HepG2 (cell line): ENCODE results near the gene ATP8A1. TPM values are rescaled to one million over a fixed set of nuclear protein-coding genes. Genes with fewer than 3 reads are reported as not detected.

Source experiments
- ATAC-seq: fragments of 200-7000 bp; cut with Tn5 transposase; 3 replicates; pipeline ENCODE4 v1.9.1; 2020; ENCODE audit warnings: mild to moderate bottlenecking, moderate library complexity
- BruUV-seq: library from RNA; stranded (reverse); fragments of 400-500 nt; replicated peaks from 2 replicates; lab custom pipeline; 2021; lab: Mats Ljungman, UMichigan
- CTCF ChIA-PET: fragments of 300-600 bp; formaldehyde crosslinking; extraction: SDS; loops from one replicate; lab custom pipeline; 2021; ENCODE audit warnings: low total read pairs, inconsistent platforms, low intra/inter-chr PET ratio; lab: Yijun Ruan, JAX
- POLR2A ChIA-PET: fragments of 350-600 bp; sonication (Branson Sonifier 250); formaldehyde crosslinking; loops from one replicate; lab custom pipeline; 2020; ENCODE audit warnings: antibody characterized with exemption, inconsistent platforms; lab: Yijun Ruan, JAX
- DNase-seq: peaks from one replicate; pipeline ENCODE4 v3.0.0-alpha.2; 2015; ENCODE audit warnings: low spot score
- FAIRE-seq: peaks from 3 replicates; lab custom pipeline; 2011; peaks lifted over from hg19 to GRCh38; lab: Jason Lieb, UNC
- H2AFZ ChIP-seq: one replicate; pipeline ENCODE4 v1.6.1; 2011; ENCODE audit warnings: low read length, inconsistent platforms
- H3K27ac ChIP-seq: fragments of 300-600 bp; 3 replicates; pipeline ENCODE4 v1.8.0; 2011; ENCODE audit warnings: mixed run types, mild to moderate bottlenecking, mixed read lengths, low read length, inconsistent platforms; ENCODE audit not compliant: insufficient read depth; ENCODE audit errors: extremely low read length
- H3K27me3 ChIP-seq, 2 experiments: fragments of 200-600 bp in 1 of 2; 2 replicates in 1 of 2; 3 replicates in 1 of 2; pipeline versions ENCODE4 v1.6.0 to v1.8.0; 2011; ENCODE audit warnings: low read length in 2 of 2, mild to moderate bottlenecking in 2 of 2, moderate library complexity in 2 of 2, inconsistent platforms in 1 of 2; ENCODE audit not compliant: insufficient read depth in 2 of 2, control insufficient read depth in 1 of 2
- H3K36me3 ChIP-seq, 2 experiments: fragments of 200-600 bp in 1 of 2; replicated peaks in 1 of 2; 2 replicates in 1 of 2; 3 replicates in 1 of 2; pipeline versions ENCODE4 v1.5.1 to v1.8.0; 2011; ENCODE audit warnings: low read length in 2 of 2, inconsistent platforms in 1 of 2; ENCODE audit not compliant: insufficient read depth in 2 of 2, control insufficient read depth in 1 of 2
- H3K4me1 ChIP-seq: 2 replicates; pipeline ENCODE4 v1.5.1; 2012; ENCODE audit warnings: low read length, inconsistent platforms; ENCODE audit not compliant: insufficient read depth
- H3K4me2 ChIP-seq: 2 replicates; pipeline ENCODE4 v1.6.0; 2011; ENCODE audit warnings: low read depth, low read length, inconsistent platforms
- H3K4me3 ChIP-seq, 3 experiments: fragments of 200-600 bp in 1 of 3; sonication (generic), shearing (Covaris generic) in 1 of 3; replicated peaks in 1 of 3; 2 replicates each; pipeline ENCODE4 v1.5.1; 2011 to 2016; ENCODE audit warnings: low read length in 3 of 3, inconsistent platforms in 2 of 3, low read depth in 2 of 3, mild to moderate bottlenecking in 2 of 3, control low read depth in 1 of 3, mixed read lengths in 1 of 3; ENCODE audit not compliant: insufficient read depth in 1 of 3
- H3K79me2 ChIP-seq: one replicate; pipeline ENCODE4 v1.6.1; 2011; ENCODE audit warnings: low read length, inconsistent platforms; ENCODE audit not compliant: insufficient read depth
- H3K9ac ChIP-seq: 2 replicates; pipeline ENCODE4 v1.6.0; 2011; ENCODE audit warnings: mild to moderate bottlenecking, low read depth, low read length, inconsistent platforms; ENCODE audit not compliant: insufficient read depth
- H3K9me3 ChIP-seq: 2 replicates; pipeline ENCODE4 v1.5.1; 2012; ENCODE audit warnings: mild to moderate bottlenecking, low read length
- H4K20me1 ChIP-seq: 2 replicates; pipeline ENCODE4 v1.6.0; 2011; ENCODE audit warnings: inconsistent platforms, mild to moderate bottlenecking, low read length, moderate library complexity; ENCODE audit not compliant: insufficient read depth
- FOXP1 ChIP-seq, 2 experiments: fragments of 450-650 bp in 1 of 2; IDR thresholded peaks; 2 replicates each; pipeline ENCODE4 v1.6.1; 2017 to 2018; ENCODE audit warnings: antibody characterized with exemption in 1 of 2
- GTF2F1 ChIP-seq: fragments of 150-350 bp; IDR thresholded peaks from 2 replicates; pipeline ENCODE4 v1.6.1; 2014; ENCODE audit warnings: low read length
- HNRNPLL ChIP-seq: fragments of 200-400 bp; formaldehyde crosslinking; IDR thresholded peaks from 2 replicates; pipeline ENCODE4 v1.6.1; 2017; ENCODE audit warnings: mild to moderate bottlenecking, low read depth, low read length; ENCODE audit not compliant: poor library complexity, severe bottlenecking
- KLF13 ChIP-seq: sonication (generic); formaldehyde crosslinking; IDR thresholded peaks from 2 replicates; pipeline ENCODE4 v1.4.0; 2020; ENCODE audit warnings: mild to moderate bottlenecking, missing genetic modification reagents
- MYNN ChIP-seq: sonication (generic); formaldehyde crosslinking; IDR thresholded peaks from 2 replicates; pipeline ENCODE4 v1.4.0; 2020; ENCODE audit warnings: mild to moderate bottlenecking, low read depth, missing genetic modification reagents
- SALL1 ChIP-seq: sonication (generic); formaldehyde crosslinking; IDR thresholded peaks from 2 replicates; pipeline ENCODE4 v1.8.0; 2022; ENCODE audit warnings: mild to moderate bottlenecking, missing genetic modification reagents
- SP1 ChIP-seq, 2 experiments: fragments of 450-650 bp in 1 of 2; sonication (generic) in 1 of 2; formaldehyde crosslinking in 1 of 2; IDR thresholded peaks; 2 replicates each; pipeline versions ENCODE4 v1.4.0 to v1.6.1; 2016 to 2020; ENCODE audit warnings: missing genetic modification reagents in 1 of 2
- ZNF136 ChIP-seq: sonication (generic); formaldehyde crosslinking; IDR thresholded peaks from 2 replicates; pipeline ENCODE4 v1.8.1; 2022; ENCODE audit warnings: low read depth, mild to moderate bottlenecking, moderate library complexity, missing genetic modification reagents
- ZNF274 ChIP-seq: sonication (generic); formaldehyde crosslinking; IDR thresholded peaks from 2 replicates; pipeline ENCODE4 v1.5.1; 2020; ENCODE audit warnings: mild to moderate bottlenecking, missing genetic modification reagents
- ZNF33A ChIP-seq: sonication (generic); formaldehyde crosslinking; IDR thresholded peaks from 2 replicates; pipeline ENCODE4 v1.5.1; 2020; ENCODE audit warnings: missing genetic modification reagents, mild to moderate bottlenecking, moderate library complexity, borderline replicate concordance
- ZNF430 ChIP-seq: sonication (generic); formaldehyde crosslinking; IDR thresholded peaks from 2 replicates; pipeline ENCODE4 v1.9.0; 2021; ENCODE audit warnings: mild to moderate bottlenecking, missing genetic modification reagents
- ZNF546 ChIP-seq: sonication (generic); formaldehyde crosslinking; conservative IDR thresholded peaks from 2 replicates; pipeline ENCODE4 v1.8.1; 2023; ENCODE audit warnings: mild to moderate bottlenecking, missing genetic modification reagents
- ZNF674 ChIP-seq: sonication (generic); formaldehyde crosslinking; IDR thresholded peaks from 2 replicates; pipeline ENCODE4 v1.5.0; 2020; ENCODE audit warnings: low read depth, mild to moderate bottlenecking, missing genetic modification reagents
- ZNF749 ChIP-seq: sonication (generic); formaldehyde crosslinking; IDR thresholded peaks from 2 replicates; pipeline ENCODE4 v1.8.0; 2022; ENCODE audit warnings: mild to moderate bottlenecking, missing genetic modification reagents, moderate library complexity, borderline replicate concordance
- ZSCAN21 ChIP-seq: sonication (generic); formaldehyde crosslinking; IDR thresholded peaks from 2 replicates; pipeline ENCODE4 v1.8.0; 2022; ENCODE audit warnings: mild to moderate bottlenecking, missing genetic modification reagents, moderate library complexity, borderline replicate concordance
- WGBS: methylation state at CpG from one replicate; pipeline ENCODE4 v1.1.6; 2017; ENCODE audit warnings: low lambda C conversion rate; 5-methylcytosine and 5-hydroxymethylcytosine counted together
- in situ Hi-C: cut with HindIII; loops from 2 replicates; pipeline ENCODE4 v1.10.0; 2017; ENCODE audit warnings: low pct_unique_long_range_greater_than_20kb; ENCODE audit not compliant: extremely low pct_ligation_motif_present
- intact Hi-C: fragments of 100-400 bp; cut with micrococcal nuclease; formaldehyde crosslinking; loops from one replicate; pipeline ENCODE4 v1.10.0; 2022; ENCODE audit not compliant: unreplicated experiment
- polyA plus RNA-seq, 8 experiments: library from polyadenylated mRNA; depleted of rRNA in 3 of 8; stranded (reverse) in 7 of 8; unstranded in 1 of 8; fragments of >200 nt; fragmentation: Illumina TruSeq in 4 of 8; extraction: Trizol in 4 of 8; gene quantifications; 2 replicates each; pipeline versions ENCODE4 v1.2.1 to v1.2.3, GENCODE V29; 2011 to 2016; ENCODE audit warnings: low read depth in 4 of 8, missing spikeins in 1 of 8, mixed read lengths in 1 of 8; ENCODE audit not compliant: insufficient read depth in 1 of 8
- total RNA-seq, 5 experiments: library from RNA; depleted of rRNA; stranded (reverse); fragments of >200 nt; fragmentation: Illumina TruSeq; extraction: Trizol; gene quantifications; 2 replicates each; pipeline ENCODE4 v1.2.3, GENCODE V29; 2016; ENCODE audit warnings: low read depth in 1 of 5
- TF ChIP-seq, protein P1 (sequence below): sonication (generic); formaldehyde crosslinking; IDR thresholded peaks from 2 replicates; pipeline ENCODE4 v1.8.1; 2023; ENCODE audit warnings: missing genetic modification reagents, inconsistent platforms, borderline replicate concordance
- TF ChIP-seq, protein P2 (sequence below), 2 experiments: sonication (generic) in 1 of 2; formaldehyde crosslinking in 1 of 2; IDR thresholded peaks; 2 replicates each; pipeline versions ENCODE4 v1.4.0 to v1.6.1; 2018 to 2020; ENCODE audit warnings: missing genetic modification reagents in 2 of 2, borderline replicate concordance in 1 of 2, low read depth in 1 of 2, mild to moderate bottlenecking in 1 of 2, missing biosample characterization in 1 of 2
- TF ChIP-seq, protein P3 (sequence below): sonication (generic); formaldehyde crosslinking; IDR thresholded peaks from 2 replicates; pipeline ENCODE4 v1.4.0; 2020; ENCODE audit warnings: missing genetic modification reagents, borderline replicate concordance
- TF ChIP-seq, protein P4 (sequence below): IDR thresholded peaks from 2 replicates; pipeline ENCODE4 v1.6.1; 2016

ATP8A1 gene
- total and polyA plus RNA-seq, 2 of the 13 experiments (the other 11 are each of a cell fraction or from before 2014, with no cell fraction given): 1.7 to 6.2 TPM

DNA sequence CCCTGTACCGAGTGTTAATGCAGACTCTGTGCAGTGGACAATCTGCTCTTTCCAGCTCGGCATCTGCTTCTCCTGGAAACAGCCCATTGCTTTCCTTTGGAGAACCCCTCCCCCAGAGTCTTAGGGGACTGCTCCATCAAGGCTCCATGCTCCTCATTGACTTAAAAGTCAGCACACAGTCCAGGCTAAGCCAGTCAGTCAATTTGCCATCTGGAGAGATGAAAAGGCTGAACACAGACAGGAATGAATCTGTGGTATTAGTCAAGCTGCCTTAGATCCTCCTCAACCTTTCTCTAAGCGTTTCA, 20.3 kb downstream of the ATP8A1 start:
- CTCF ChIA-PET: no interaction called here
- Histone ChIP-seq H3K9me3 (no peaks in the 10 kb centered on the region), H2AFZ (no peak overlapping the region), H3K4me3 (no peak overlapping the region), H3K27ac (no peak overlapping the region), H3K4me1 (no peaks in the 10 kb centered on the region), H3K9ac (no peak overlapping the region), H3K4me2 (no peak overlapping the region), H3K79me2 (no peaks in the 10 kb centered on the region), H3K36me3 (no peaks in the 10 kb centered on the region), H3K27me3 (no peaks in the 10 kb centered on the region), H4K20me1 (no peaks in the 10 kb centered on the region)
- TF ChIP-seq HNRNPLL (no peak), ZNF674 (CRISPR knock-in tag) (no peak), SP1 (IDR thresholded peaks at IDR 0.05) (no peak), SP1 (CRISPR knock-in tag; IDR thresholded peaks at IDR 0.05) (no peak), ZNF274 (CRISPR knock-in tag) (no peak), GTF2F1 (no peak), ZSCAN21 (CRISPR knock-in tag) (no peak), FOXP1 (IDR thresholded peaks at IDR 0.05) (no peak), FOXP1 (CRISPR knock-in tag; IDR thresholded peaks at IDR 0.05) (no peak), MYNN (no peak), ZNF136 (CRISPR knock-in tag) (no peak), ZNF749 (CRISPR knock-in tag) (no peak), ZNF546 (no peak), ZNF430 (no peak), KLF13 (CRISPR knock-in tag) (no peak), SALL1 (CRISPR knock-in tag) (no peak), ZNF33A (CRISPR knock-in tag) (no peak)
- TF ChIP-seq, protein P1, sequence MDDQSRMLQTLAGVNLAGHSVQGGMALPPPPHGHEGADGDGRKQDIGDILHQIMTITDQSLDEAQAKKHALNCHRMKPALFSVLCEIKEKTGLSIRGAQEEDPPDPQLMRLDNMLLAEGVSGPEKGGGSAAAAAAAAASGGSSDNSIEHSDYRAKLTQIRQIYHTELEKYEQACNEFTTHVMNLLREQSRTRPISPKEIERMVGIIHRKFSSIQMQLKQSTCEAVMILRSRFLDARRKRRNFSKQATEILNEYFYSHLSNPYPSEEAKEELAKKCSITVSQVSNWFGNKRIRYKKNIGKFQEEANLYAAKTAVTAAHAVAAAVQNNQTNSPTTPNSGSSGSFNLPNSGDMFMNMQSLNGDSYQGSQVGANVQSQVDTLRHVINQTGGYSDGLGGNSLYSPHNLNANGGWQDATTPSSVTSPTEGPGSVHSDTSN (CRISPR knock-in tag): no peak
- TF ChIP-seq, protein P2, sequence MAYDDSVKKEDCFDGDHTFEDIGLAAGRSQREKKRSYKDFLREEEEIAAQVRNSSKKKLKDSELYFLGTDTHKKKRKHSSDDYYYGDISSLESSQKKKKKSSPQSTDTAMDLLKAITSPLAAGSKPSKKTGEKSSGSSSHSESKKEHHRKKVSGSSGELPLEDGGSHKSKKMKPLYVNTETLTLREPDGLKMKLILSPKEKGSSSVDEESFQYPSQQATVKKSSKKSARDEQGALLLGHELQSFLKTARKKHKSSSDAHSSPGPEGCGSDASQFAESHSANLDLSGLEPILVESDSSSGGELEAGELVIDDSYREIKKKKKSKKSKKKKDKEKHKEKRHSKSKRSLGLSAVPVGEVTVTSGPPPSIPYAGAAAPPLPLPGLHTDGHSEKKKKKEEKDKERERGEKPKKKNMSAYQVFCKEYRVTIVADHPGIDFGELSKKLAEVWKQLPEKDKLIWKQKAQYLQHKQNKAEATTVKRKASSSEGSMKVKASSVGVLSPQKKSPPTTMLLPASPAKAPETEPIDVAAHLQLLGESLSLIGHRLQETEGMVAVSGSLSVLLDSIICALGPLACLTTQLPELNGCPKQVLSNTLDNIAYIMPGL (CRISPR knock-in tag; IDR thresholded peaks at IDR 0.05; ENCODE audit: borderline replicate concordance in 1 of 2, low read depth in 1 of 2): no peak
- TF ChIP-seq, protein P3, sequence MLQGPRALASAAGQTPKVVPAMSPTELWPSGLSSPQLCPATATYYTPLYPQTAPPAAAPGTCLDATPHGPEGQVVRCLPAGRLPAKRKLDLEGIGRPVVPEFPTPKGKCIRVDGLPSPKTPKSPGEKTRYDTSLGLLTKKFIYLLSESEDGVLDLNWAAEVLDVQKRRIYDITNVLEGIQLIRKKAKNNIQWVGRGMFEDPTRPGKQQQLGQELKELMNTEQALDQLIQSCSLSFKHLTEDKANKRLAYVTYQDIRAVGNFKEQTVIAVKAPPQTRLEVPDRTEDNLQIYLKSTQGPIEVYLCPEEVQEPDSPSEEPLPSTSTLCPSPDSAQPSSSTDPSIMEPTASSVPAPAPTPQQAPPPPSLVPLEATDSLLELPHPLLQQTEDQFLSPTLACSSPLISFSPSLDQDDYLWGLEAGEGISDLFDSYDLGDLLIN (CRISPR knock-in tag): no peak
- TF ChIP-seq, protein P4, sequence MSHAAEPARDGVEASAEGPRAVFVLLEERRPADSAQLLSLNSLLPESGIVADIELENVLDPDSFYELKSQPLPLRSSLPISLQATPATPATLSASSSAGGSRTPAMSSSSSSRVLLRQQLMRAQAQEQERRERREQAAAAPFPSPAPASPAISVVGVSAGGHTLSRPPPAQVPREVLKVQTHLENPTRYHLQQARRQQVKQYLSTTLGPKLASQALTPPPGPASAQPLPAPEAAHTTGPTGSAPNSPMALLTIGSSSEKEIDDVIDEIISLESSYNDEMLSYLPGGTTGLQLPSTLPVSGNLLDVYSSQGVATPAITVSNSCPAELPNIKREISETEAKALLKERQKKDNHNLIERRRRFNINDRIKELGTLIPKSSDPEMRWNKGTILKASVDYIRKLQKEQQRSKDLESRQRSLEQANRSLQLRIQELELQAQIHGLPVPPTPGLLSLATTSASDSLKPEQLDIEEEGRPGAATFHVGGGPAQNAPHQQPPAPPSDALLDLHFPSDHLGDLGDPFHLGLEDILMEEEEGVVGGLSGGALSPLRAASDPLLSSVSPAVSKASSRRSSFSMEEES (CRISPR knock-in tag): no peak
- WGBS: 22% methylated on average over 3 of the region's 3 CpGs
- ATAC-seq (no peak), DNase-seq (no peak), FAIRE-seq (no peak)
- in situ Hi-C loops (no loop called here), intact Hi-C loops (no loop called here)
- no TSS peak for BruUV-seq
- POLR2A ChIA-PET: no interaction called here
